Spleen (tissue), 7 donors: Measurements from ENCODE around the gene TSC1.

ENCODE experiments used
- CTCF ChIP-seq, 11 experiments: fragments of 200-600 bp in 7 of 11; fragments of 450-650 bp in 4 of 11; sonication (generic) in 4 of 11; IDR thresholded peaks in 8 of 11; conservative IDR thresholded peaks in 3 of 11; 1 replicate in 7 of 11; 2 replicates in 4 of 11; pipeline versions ENCODE4 v1.4.0 to v1.8.0; 2016 to 2021; ENCODE audit warnings: antibody characterized with exemption in 11 of 11, inconsistent platforms in 4 of 11, mild to moderate bottlenecking in 1 of 11
- POLR2A ChIP-seq, 3 donors: fragments of 450-650 bp; IDR thresholded peaks; one replicate each; pipeline ENCODE4 v1.5.1; 2017; ENCODE audit warnings: antibody characterized with exemption in 3 of 3, mild to moderate bottlenecking in 1 of 3
- POLR2AphosphoS5 ChIP-seq, 3 donors: sonication (generic); formaldehyde crosslinking; IDR thresholded peaks; one replicate each; pipeline ENCODE4 v1.5.1; 2017; ENCODE audit warnings: antibody characterized with exemption in 3 of 3
- donor health status: DM: no; HTN: no; CAD: no; lungs with moderate emphysema.
- donor health status: DM: no; HTN: no; CAD: no.
- donor health status: DM: no; HTN: no; CAD: no.

GRCh38 chr9:132945186-132946130, 1.0 kb upstream of the TSC1 start:
- TF ChIP-seq POLR2AphosphoS5 (IDR thresholded peaks at IDR 0.05) (no peak), CTCF (IDR thresholded peaks at IDR 0.05 in 8 of 11, conservative IDR thresholded peaks at IDR 0.05 in 3 of 11) (no peak), POLR2A (IDR thresholded peaks at IDR 0.05) (no peak)
